Small intestine (tissue), 7 donors: ENCODE data around the gene HEXA. TPM values are rescaled to one million over a fixed set of nuclear protein-coding genes. Genes with fewer than 3 reads are reported as not detected.
A peak's percentile ranks its signal among the peaks of the same experiment; 100 is the strongest.

Source experiments
- DNase-seq, 2 donors: peaks; one replicate each; pipeline versions ENCODE4 v3.0.0 to v3.0.0-alpha.2; 2013
- FAIRE-seq: peaks from 2 replicates; lab custom pipeline; 2012; peaks lifted over from hg19 to GRCh38; lab: Jason Lieb, UNC
- H3K27ac ChIP-seq, 3 donors: one replicate each; pipeline ENCODE4 v1.5.1; 2013; ENCODE audit warnings: low read length in 2 of 3, mild to moderate bottlenecking in 2 of 3, control low read depth in 1 of 3, inconsistent platforms in 1 of 3, low read depth in 1 of 3, moderate library complexity in 1 of 3
- H3K27me3 ChIP-seq, 3 donors: one replicate each; pipeline ENCODE4 v1.6.1; 2013; ENCODE audit warnings: low read length in 3 of 3, inconsistent platforms in 1 of 3; ENCODE audit not compliant: control insufficient read depth in 3 of 3, insufficient read depth in 3 of 3
- H3K36me3 ChIP-seq, 3 donors: one replicate each; pipeline ENCODE4 v1.6.1; 2013; ENCODE audit warnings: low read length in 3 of 3, inconsistent platforms in 1 of 3, low read depth in 1 of 3, mild to moderate bottlenecking in 1 of 3, moderate library complexity in 1 of 3; ENCODE audit not compliant: control insufficient read depth in 3 of 3, insufficient read depth in 2 of 3
- H3K4me1 ChIP-seq, 3 donors: one replicate each; pipeline ENCODE4 v1.6.1; 2013; ENCODE audit warnings: low read length in 2 of 3, inconsistent platforms in 1 of 3, low read depth in 1 of 3, mild to moderate bottlenecking in 1 of 3, moderate library complexity in 1 of 3; ENCODE audit not compliant: control insufficient read depth in 3 of 3, insufficient read depth in 2 of 3
- H3K4me3 ChIP-seq, 3 donors: one replicate each; pipeline ENCODE4 v1.5.1; 2013; ENCODE audit warnings: low read length in 3 of 3, control low read depth in 1 of 3, inconsistent platforms in 1 of 3, low read depth in 1 of 3, mild to moderate bottlenecking in 1 of 3, moderate library complexity in 1 of 3
- H3K9me3 ChIP-seq, 2 donors: one replicate each; pipeline ENCODE4 v1.6.1; 2013; ENCODE audit warnings: low read depth in 1 of 2, low read length in 1 of 2; ENCODE audit not compliant: control insufficient read depth in 2 of 2, insufficient read depth in 1 of 2
- WGBS, 3 donors: extraction: QIAGEN DNeasy Blood & Tissue Kit; methylation state at CpG; one replicate each; pipeline ENCODE4 v1.1.7; 2013; 5-methylcytosine and 5-hydroxymethylcytosine counted together
- polyA plus RNA-seq, 4 donors: library from polyadenylated mRNA; stranded (reverse) in 3 of 4; unstranded in 1 of 4; fragments of 200-250 nt in 3 of 4; fragments of 120-200 nt in 1 of 4; gene quantifications; one replicate each; pipeline versions ENCODE4 v1.2.1 to v1.2.3, GENCODE V29; 2013
- donor health status: healthy with polysubstance abuse.
- donor health status: control.
- donor health status: control.
- donor health status: Bipolar disorder and iron deficiency.
- donor health status: healthy.

Gene HEXA
- polyA plus RNA-seq, 4 donors: 39.7 to 255 (median 83.4) TPM

GRCh38 chr15:72315706-72316370 lies 60.0 kb downstream of the HEXA start:
- DNase-seq: no peak

GRCh38 chr15:72313881-72314280 lies 61.9 kb downstream of the HEXA start:
- H3K4me3 ChIP-seq: no peak overlapping the region
- WGBS, 3 donors: 87 to 96% (median 92%) methylated on average over 2 of the region's 2 CpGs
- FAIRE-seq (no peak), DNase-seq (no peak)
- no peaks in the 10 kb centered on the region for H3K4me1 ChIP-seq
- no peak overlapping the region for H3K27ac ChIP-seq
- H3K9me3 ChIP-seq: no peaks in the 10 kb centered on the region
- peaks cover 0 to 4% (median 0%) of the 10 kb centered on the region in 3 donors for H3K36me3 ChIP-seq
- peaks cover 0 to 2% (median 0%) of the 10 kb centered on the region in 3 donors for H3K27me3 ChIP-seq

More at GRCh38 chr15:72315706-72316370, 60.0 kb downstream of the HEXA start:
- Histone ChIP-seq H3K27ac (no peak overlapping the region), H3K27me3 (peaks cover 0 to 7% (median 0%) of the 10 kb centered on the region in 3 donors), H3K4me1 (peaks cover 0 to 3% (median 3%) of the 10 kb centered on the region in 3 donors), H3K36me3 (no peaks in the 10 kb centered on the region), H3K4me3 (no peak overlapping the region), H3K9me3 (no peaks in the 10 kb centered on the region)
- FAIRE-seq: no peak
- WGBS, 3 donors: 71 to 79% (median 72%) methylated on average over 6 of the region's 6 CpGs

GRCh38 chr15:72313448-72313840 lies 62.4 kb downstream of the HEXA start:
- Histone ChIP-seq H3K36me3 (peaks cover 0 to 4% (median 0%) of the 10 kb centered on the region in 3 donors), H3K4me1 (no peaks in the 10 kb centered on the region), H3K9me3 (no peaks in the 10 kb centered on the region), H3K4me3 (no peak overlapping the region), H3K27me3 (peaks cover 0 to 2% (median 0%) of the 10 kb centered on the region in 3 donors), H3K27ac (no peak overlapping the region)
- FAIRE-seq: no peak
- 82 to 92% (median 86%) methylated on average over 2 of the region's 2 CpGs for WGBS, 3 donors
- DNase-seq: no peak

GRCh38 chr15:72312605-72313447 lies 63.0 kb downstream of the HEXA start:
- H3K9me3 ChIP-seq: no peaks in the 10 kb centered on the region
- H3K27ac ChIP-seq: no peak overlapping the region
- 51 to 57% (median 56%) methylated on average over 2 of the region's 2 CpGs for WGBS, 3 donors
- no peak overlapping the region for H3K4me3 ChIP-seq
- FAIRE-seq: no peak
- H3K4me1 ChIP-seq: no peaks in the 10 kb centered on the region
- H3K36me3 ChIP-seq: peaks cover 0 to 4% (median 0%) of the 10 kb centered on the region in 3 donors
- H3K27me3 ChIP-seq: no peaks in the 10 kb centered on the region
- peak; percentile 61 to 66 for DNase-seq

GRCh38 chr15:72307026-72307425 lies 68.8 kb downstream of the HEXA start:
- no peak for FAIRE-seq
- H3K4me3 ChIP-seq: no peak overlapping the region
- H3K9me3 ChIP-seq: no peaks in the 10 kb centered on the region
- no peak for DNase-seq
- WGBS, 3 donors: 64 to 77% (median 73%) methylated on average over 5 of the region's 5 CpGs
- peaks cover 0 to 16% (median 0%) of the 10 kb centered on the region in 3 donors for H3K36me3 ChIP-seq
- no peak overlapping the region for H3K27ac ChIP-seq
- no peaks in the 10 kb centered on the region for H3K27me3 ChIP-seq
- no peaks in the 10 kb centered on the region for H3K4me1 ChIP-seq

GRCh38 chr15:72306211-72306785 lies 69.5 kb downstream of the HEXA start:
- FAIRE-seq: no peak
- Histone ChIP-seq H3K27ac (no peak overlapping the region), H3K27me3 (no peaks in the 10 kb centered on the region), H3K36me3 (peaks cover 0 to 16% (median 0%) of the 10 kb centered on the region in 3 donors), H3K4me1 (no peaks in the 10 kb centered on the region), H3K9me3 (no peaks in the 10 kb centered on the region), H3K4me3 (no peak overlapping the region)
- no peak for DNase-seq
- WGBS, 3 donors: 62 to 86% (median 63%) methylated on average over 10 of the region's 10 CpGs

- DNase-seq (no peak), FAIRE-seq (no peak)
- Histone ChIP-seq H3K27ac (no peak overlapping the region), H3K9me3 (no peaks in the 10 kb centered on the region), H3K4me1 (no peaks in the 10 kb centered on the region), H3K27me3 (no peaks in the 10 kb centered on the region), H3K36me3 (peaks cover 0 to 13% (median 0%) of the 10 kb centered on the region in 3 donors), H3K4me3 (no peak overlapping the region)
- 93 to 95% (median 94%) methylated on average over 7 of the region's 7 CpGs for WGBS, 3 donors
These were observed 71.2 kb downstream of the HEXA start for GRCh38 chr15:72304596-72304995.

- Histone ChIP-seq H3K27me3 (no peaks in the 10 kb centered on the region), H3K36me3 (peaks cover 0 to 12% (median 0%) of the 10 kb centered on the region in 3 donors), H3K9me3 (no peaks in the 10 kb centered on the region), H3K4me1 (no peaks in the 10 kb centered on the region), H3K4me3 (no peak overlapping the region), H3K27ac (no peak overlapping the region)
- FAIRE-seq (no peak), DNase-seq (no peak)
- 59 to 75% (median 68%) methylated on average over 1 of the region's 1 CpG for WGBS, 3 donors
These were observed 72.9 kb downstream of the HEXA start for GRCh38 chr15:72302955-72303354.
